ENCODE results near the gene SERTAD4. TPM values are rescaled to one million over a fixed set of nuclear protein-coding genes. Genes with fewer than 3 reads are reported as not detected.
A peak's percentile ranks its signal among the peaks of the same experiment; 100 is the strongest.

SERTAD4 gene
- total RNA-seq, 1 donor from 2014 or later = 1.5 TPM

DNA sequence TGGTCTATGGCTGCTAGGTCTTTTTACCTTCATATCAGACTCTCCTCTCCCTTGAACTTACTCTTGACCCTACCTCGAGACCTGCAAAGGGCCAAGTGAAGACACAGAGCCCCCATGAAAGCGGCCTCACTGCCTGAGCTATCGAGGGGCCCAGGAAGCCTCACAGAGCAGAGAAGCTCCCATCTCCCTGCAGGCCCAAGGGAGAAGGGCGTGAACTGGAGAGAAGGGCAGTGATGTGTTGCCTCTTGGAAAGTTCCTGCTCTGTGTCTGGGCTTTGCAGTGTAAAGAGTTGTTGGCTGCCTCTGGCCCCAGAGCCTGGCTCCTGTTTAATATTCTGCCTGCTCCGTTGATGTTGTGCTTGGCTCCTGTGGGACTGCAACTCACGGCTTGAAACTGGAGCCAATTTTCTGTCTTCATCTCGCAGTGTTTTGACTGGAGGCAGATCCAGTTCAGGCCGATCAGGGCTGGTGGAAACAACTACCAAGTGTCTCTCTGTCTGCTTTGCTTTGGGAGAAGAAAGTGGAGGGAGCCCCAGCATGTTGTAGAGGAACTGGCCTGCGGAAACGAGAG is 4.3 kb downstream of the SERTAD4 start:
- peaks cover 2% of the 10 kb centered on the region for H3K9me3 Mint-ChIP-seq (ENCODE audit: unreplicated experiment)
- no peaks in the 10 kb centered on the region for H3K36me3 Mint-ChIP-seq (ENCODE audit: unreplicated experiment)
- no peak for DNase-seq
- H3K4me3 Mint-ChIP-seq (ENCODE audit: unreplicated experiment) = peak overlapping the region; percentile 79
- H3K27ac Mint-ChIP-seq (ENCODE audit: unreplicated experiment) = peak overlapping the region; percentile 89
- H3K27me3 Mint-ChIP-seq (ENCODE audit: unreplicated experiment) = peaks cover 5% of the 10 kb centered on the region
- peaks cover 24% of the 10 kb centered on the region for H3K4me1 Mint-ChIP-seq (ENCODE audit: low read depth, unreplicated experiment)
- TF ChIP-seq, protein P1, sequence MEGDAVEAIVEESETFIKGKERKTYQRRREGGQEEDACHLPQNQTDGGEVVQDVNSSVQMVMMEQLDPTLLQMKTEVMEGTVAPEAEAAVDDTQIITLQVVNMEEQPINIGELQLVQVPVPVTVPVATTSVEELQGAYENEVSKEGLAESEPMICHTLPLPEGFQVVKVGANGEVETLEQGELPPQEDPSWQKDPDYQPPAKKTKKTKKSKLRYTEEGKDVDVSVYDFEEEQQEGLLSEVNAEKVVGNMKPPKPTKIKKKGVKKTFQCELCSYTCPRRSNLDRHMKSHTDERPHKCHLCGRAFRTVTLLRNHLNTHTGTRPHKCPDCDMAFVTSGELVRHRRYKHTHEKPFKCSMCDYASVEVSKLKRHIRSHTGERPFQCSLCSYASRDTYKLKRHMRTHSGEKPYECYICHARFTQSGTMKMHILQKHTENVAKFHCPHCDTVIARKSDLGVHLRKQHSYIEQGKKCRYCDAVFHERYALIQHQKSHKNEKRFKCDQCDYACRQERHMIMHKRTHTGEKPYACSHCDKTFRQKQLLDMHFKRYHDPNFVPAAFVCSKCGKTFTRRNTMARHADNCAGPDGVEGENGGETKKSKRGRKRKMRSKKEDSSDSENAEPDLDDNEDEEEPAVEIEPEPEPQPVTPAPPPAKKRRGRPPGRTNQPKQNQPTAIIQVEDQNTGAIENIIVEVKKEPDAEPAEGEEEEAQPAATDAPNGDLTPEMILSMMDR (IDR thresholded peaks at IDR 0.05; ENCODE audit: partially characterized antibody, unreplicated experiment) = no peak

DNA sequence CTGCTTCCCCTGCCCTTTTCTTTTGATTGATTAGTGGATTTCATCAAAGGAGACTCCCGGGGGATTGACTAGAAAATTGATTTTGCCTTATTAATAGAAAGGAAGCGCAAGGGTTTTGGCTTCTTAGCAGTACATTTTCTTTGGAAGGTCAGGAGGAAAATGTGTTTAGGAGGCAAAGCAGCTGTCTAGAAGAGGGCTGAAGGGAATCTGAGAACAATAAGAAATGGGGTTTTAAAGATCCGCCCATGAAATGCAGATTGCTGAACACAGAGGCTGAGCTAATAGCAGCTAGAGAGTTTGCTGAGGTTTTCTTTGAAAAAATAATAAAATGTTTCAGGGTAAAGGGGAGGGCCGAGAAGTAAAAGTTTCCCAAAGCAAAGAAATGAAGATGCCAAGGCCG is 4.9 kb downstream of the SERTAD4 start:
- DNase-seq = no peak
- TF ChIP-seq, protein P1 (IDR thresholded peaks at IDR 0.05; ENCODE audit: partially characterized antibody, unreplicated experiment) = no peak
- H3K27me3 Mint-ChIP-seq (ENCODE audit: unreplicated experiment) = peaks cover 3% of the 10 kb centered on the region
- no peaks in the 10 kb centered on the region for H3K9me3 Mint-ChIP-seq (ENCODE audit: unreplicated experiment)
- peak overlapping the region; percentile 79 for H3K4me3 Mint-ChIP-seq (ENCODE audit: unreplicated experiment)
- H3K4me1 Mint-ChIP-seq (ENCODE audit: low read depth, unreplicated experiment) = peaks cover 21% of the 10 kb centered on the region
- H3K27ac Mint-ChIP-seq (ENCODE audit: unreplicated experiment) = peak overlapping the region; percentile 89
- H3K36me3 Mint-ChIP-seq (ENCODE audit: unreplicated experiment) = no peaks in the 10 kb centered on the region

DNA sequence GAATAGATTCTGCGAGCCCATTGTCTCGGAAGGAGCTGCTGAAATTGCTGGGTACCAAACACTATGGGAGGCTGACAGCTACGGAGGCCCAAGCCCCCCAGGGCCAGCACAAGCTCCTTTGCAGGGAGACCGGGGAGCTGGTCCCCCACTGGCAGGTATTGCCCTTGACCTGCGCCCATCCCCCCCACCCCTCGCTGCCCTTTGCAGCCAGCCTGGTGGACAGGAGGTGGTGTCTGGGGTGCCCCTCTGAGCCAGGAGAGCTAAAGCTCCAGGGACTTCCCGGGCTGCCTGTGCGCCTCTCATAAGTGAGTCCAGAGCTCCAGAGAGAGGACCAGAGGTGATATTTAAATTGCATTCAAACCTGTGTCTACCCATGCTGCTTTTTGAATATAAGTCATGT is 5.4 kb downstream of the SERTAD4 start:
- Mint-ChIP-seq H3K4me1 (ENCODE audit: low read depth, unreplicated experiment) (peaks cover 21% of the 10 kb centered on the region), H3K9me3 (ENCODE audit: unreplicated experiment) (no peaks in the 10 kb centered on the region), H3K27me3 (ENCODE audit: unreplicated experiment) (peaks cover 3% of the 10 kb centered on the region), H3K36me3 (ENCODE audit: unreplicated experiment) (no peaks in the 10 kb centered on the region), H3K4me3 (ENCODE audit: unreplicated experiment) (peak overlapping the region; percentile 79), H3K27ac (ENCODE audit: unreplicated experiment) (peak overlapping the region; percentile 89)
- DNase-seq = no peak
- TF ChIP-seq, protein P1 (IDR thresholded peaks at IDR 0.05; ENCODE audit: partially characterized antibody, unreplicated experiment) = no peak

DNA sequence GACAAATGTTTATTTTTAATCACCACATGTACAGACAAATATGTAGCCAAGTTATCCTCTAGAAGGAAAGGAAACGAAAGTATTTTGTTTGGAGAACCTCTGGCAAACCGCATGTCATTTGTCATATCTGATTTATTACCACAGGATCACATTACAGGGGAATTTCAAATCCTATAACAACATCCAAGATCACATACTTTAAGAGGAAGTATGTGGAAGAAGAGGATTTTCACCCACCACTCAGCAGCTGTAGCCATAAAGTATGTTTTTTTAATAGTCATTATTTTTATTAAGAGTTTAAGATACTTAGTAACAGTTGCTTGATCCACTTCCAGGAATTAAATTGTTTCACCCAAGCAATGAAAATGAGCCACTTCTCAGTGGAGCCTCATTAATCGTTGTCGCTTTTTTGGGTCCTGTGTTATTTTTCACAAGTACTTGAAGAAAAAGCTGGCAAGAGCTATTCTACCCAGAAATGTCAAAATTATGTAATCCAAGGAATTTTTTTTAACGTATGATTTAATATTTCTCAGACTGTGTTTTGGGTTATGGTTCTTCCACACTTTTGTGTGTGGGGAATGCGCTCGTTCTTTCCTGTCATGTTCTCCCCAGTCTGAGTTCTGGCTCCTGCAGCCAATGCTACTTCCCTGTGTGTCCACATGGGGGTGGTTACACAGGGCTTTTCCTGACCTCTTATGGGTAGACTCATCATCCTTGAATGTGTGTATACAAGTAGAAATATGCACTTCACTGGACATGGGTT is 6.9 kb downstream of the SERTAD4 start:
- peak; percentile 30 for DNase-seq
- H3K4me1 Mint-ChIP-seq (ENCODE audit: low read depth, unreplicated experiment) = peaks cover 21% of the 10 kb centered on the region
- H3K27me3 Mint-ChIP-seq (ENCODE audit: unreplicated experiment) = peaks cover 3% of the 10 kb centered on the region
- no peak overlapping the region for H3K4me3 Mint-ChIP-seq (ENCODE audit: unreplicated experiment)
- no peaks in the 10 kb centered on the region for H3K9me3 Mint-ChIP-seq (ENCODE audit: unreplicated experiment)
- H3K27ac Mint-ChIP-seq (ENCODE audit: unreplicated experiment) = no peak overlapping the region
- TF ChIP-seq, protein P1 (IDR thresholded peaks at IDR 0.05; ENCODE audit: partially characterized antibody, unreplicated experiment) = peak; percentile 63
- H3K36me3 Mint-ChIP-seq (ENCODE audit: unreplicated experiment) = no peaks in the 10 kb centered on the region

DNA sequence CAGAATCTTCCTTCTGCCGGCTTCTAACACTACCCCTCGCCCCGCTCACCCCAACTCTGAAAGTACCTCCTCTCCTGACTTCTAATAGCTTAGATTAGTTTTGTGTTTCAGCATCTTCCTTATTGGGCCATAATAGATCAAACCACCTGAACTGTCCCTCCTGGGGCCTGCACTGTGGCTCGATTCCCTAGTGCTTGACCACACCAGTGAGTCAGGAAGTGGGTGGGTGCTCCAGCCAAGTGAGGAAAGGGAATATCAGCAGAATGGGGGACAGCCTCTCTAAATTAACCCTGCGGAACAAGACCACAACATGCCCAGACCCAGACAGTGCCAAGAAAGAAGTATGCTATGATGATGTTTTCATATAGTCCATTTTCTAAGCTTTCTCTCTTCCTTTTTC is 8.5 kb downstream of the SERTAD4 start:
- peaks cover 21% of the 10 kb centered on the region for H3K4me1 Mint-ChIP-seq (ENCODE audit: low read depth, unreplicated experiment)

More for the DNA sequence above, 8.5 kb downstream of the SERTAD4 start:
- Mint-ChIP-seq H3K9me3 (ENCODE audit: unreplicated experiment) (no peaks in the 10 kb centered on the region), H3K4me3 (ENCODE audit: unreplicated experiment) (no peak overlapping the region), H3K36me3 (ENCODE audit: unreplicated experiment) (no peaks in the 10 kb centered on the region), H3K27ac (ENCODE audit: unreplicated experiment) (no peak overlapping the region), H3K27me3 (ENCODE audit: unreplicated experiment) (peaks cover 5% of the 10 kb centered on the region)
- TF ChIP-seq, protein P1 (IDR thresholded peaks at IDR 0.05; ENCODE audit: partially characterized antibody, unreplicated experiment) = no peak
- no peak for DNase-seq
